ENCODE measurements around the gene NOTCH4.

DNA sequence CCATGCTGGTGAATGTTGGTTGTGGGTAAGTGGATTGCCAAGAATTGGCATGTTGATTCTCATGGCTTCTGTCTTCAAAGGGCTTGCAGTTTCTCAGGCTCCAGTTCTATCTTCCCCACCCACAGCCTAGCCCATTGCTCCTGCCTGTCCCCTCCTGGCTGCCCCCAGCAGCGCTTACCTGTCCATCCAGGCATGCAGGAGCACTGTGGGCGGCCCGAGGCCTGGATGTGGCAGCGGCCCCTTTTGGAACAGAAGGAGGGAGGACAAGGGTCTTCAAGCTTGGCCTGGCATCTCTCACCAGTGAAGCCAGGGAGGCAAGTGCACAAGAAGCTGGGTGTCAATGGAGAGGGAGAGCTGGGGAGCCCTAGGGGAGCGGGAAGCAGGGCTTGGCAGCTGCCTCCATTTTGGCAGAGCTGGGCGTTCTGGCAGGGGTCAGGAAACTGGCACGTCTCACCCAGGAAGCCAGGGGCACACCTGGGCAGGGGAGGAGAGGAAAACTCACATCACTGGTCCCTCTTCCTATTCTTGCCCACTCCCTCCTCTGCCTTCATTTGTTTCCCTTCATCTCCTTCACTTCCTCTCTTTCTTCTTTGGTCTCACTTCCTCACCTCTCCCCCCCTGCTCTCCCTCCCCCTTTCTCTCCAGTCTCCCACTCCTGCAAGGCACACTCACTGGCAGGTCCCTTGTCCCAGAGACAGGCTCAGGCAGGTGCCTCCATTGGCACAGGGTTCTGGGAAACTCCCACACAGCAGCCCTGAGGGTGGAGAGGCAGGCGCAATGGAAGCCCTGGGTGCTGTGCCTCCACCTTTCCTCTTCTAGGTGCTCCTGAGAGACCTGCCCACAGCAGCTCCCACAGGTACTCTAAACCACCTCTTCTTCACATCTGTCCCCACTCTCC, 1.3 kb downstream of the NOTCH4 start:
- no peak for TF ChIP-seq CTCF (IDR thresholded peaks at IDR 0.05)
- no peak for TF ChIP-seq ZFX (IDR thresholded peaks at IDR 0.05; ENCODE audit: borderline replicate concordance)

Data from 22Rv1 (cell line).